Ovary (tissue), 3 donors: Measurements from ENCODE around the gene DPEP2.

ENCODE experiments used
- POLR2A ChIP-seq: fragments of 450-650 bp; IDR thresholded peaks from one replicate; pipeline ENCODE4 v1.6.1; 2017; ENCODE audit warnings: antibody characterized with exemption, mild to moderate bottlenecking, moderate library complexity
- TF ChIP-seq, protein P1 (sequence below), 3 donors: fragments of 450-650 bp in 2 of 3; fragments of 200-600 bp in 1 of 3; IDR thresholded peaks; one replicate each; pipeline versions ENCODE4 v1.5.1 to v1.8.0; 2016 to 2022; ENCODE audit warnings: antibody characterized with exemption in 3 of 3, mild to moderate bottlenecking in 1 of 3
- donor health status: DM: no; HTN: no; CAD: no.

DNA sequence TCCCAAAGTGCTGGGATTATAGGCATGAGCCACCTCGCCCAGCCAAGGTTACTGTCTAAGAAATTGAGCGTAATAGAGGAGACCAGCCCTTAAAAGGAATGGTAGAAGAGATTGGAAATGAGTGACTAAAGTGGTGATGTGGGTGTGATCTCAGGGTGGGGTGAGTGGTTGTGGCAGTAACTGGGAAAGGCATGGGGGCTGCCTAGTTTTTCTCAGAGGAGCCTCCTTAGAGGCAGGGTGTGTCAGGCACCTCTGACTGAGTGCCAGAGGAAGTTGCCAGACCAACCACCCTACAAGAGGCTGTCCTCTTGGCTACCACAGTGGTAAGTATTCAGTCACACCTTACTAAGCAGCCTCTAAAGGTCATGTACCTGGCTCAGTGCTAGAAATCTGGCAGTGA is 32.7 kb upstream of the DPEP2 start:
- TF ChIP-seq, protein P1, sequence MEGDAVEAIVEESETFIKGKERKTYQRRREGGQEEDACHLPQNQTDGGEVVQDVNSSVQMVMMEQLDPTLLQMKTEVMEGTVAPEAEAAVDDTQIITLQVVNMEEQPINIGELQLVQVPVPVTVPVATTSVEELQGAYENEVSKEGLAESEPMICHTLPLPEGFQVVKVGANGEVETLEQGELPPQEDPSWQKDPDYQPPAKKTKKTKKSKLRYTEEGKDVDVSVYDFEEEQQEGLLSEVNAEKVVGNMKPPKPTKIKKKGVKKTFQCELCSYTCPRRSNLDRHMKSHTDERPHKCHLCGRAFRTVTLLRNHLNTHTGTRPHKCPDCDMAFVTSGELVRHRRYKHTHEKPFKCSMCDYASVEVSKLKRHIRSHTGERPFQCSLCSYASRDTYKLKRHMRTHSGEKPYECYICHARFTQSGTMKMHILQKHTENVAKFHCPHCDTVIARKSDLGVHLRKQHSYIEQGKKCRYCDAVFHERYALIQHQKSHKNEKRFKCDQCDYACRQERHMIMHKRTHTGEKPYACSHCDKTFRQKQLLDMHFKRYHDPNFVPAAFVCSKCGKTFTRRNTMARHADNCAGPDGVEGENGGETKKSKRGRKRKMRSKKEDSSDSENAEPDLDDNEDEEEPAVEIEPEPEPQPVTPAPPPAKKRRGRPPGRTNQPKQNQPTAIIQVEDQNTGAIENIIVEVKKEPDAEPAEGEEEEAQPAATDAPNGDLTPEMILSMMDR (IDR thresholded peaks at IDR 0.05): no peak
- no peak for TF ChIP-seq POLR2A
